Activated naive CD4-positive, alpha-beta T cell treated with anti-CD3 and anti-CD28 coated beads, Interleukin-2, amount 10 ng/mL, durations not matched to agents 7 days and 5 days (primary cell): ENCODE results near the gene ZAP70.
"Not testable (repeated sequence)": the region's sequence is repeated elsewhere in the genome, so short reads cannot be mapped to it uniquely, and the experiment has no call there.

Experiments
- CTCF ChIA-PET: fragments of 350-600 bp; sonication (Branson Sonifier 250); formaldehyde crosslinking; loops from one replicate; lab custom pipeline; 2021; ENCODE audit warnings: antibody characterized with exemption; lab: Charles Lee
- DNase-seq: peaks from one replicate; pipeline ENCODE4 v3.0.0-alpha.2; 2020
- H3K27ac Mint-ChIP-seq: one replicate; pipeline ENCODE4 v1.8.0; 2021; ENCODE audit warnings: mild to moderate bottlenecking, moderate library complexity, mixed read lengths
- H3K27me3 Mint-ChIP-seq: one replicate; pipeline ENCODE4 v1.8.0; 2021; ENCODE audit warnings: mild to moderate bottlenecking, mixed read lengths
- H3K36me3 Mint-ChIP-seq: one replicate; pipeline ENCODE4 v1.8.0; 2021; ENCODE audit warnings: mixed read lengths
- H3K4me1 Mint-ChIP-seq: one replicate; pipeline ENCODE4 v1.8.0; 2021; ENCODE audit warnings: mixed read lengths
- H3K4me3 Mint-ChIP-seq: one replicate; pipeline ENCODE4 v1.8.0; 2021; ENCODE audit warnings: mild to moderate bottlenecking, moderate library complexity, mixed read lengths
- H3K9me3 Mint-ChIP-seq: one replicate; pipeline ENCODE4 v1.8.0; 2021; ENCODE audit warnings: mixed read lengths

Gene ZAP70

GRCh38 chr2:97713296-97714083 is at the start of gene ZAP70:
TSS of gene ZAP70 (plus strand) at chr2:97713576. CDS start at chr2:97724037, 10,461 bp downstream.
- Mint-ChIP-seq H3K4me3 (peak within 1 kb of the TSS; percentile 85), H3K9me3 (no peaks in the 10 kb centered on the region), H3K27ac (peak within 1 kb of the TSS; percentile 96), H3K36me3 (peaks cover 47% of the 10 kb centered on the region), H3K4me1 (peaks cover 79% of the 10 kb centered on the region), H3K27me3 (no peaks in the 10 kb centered on the region)
- DNase-seq = peak; percentile 79
- CTCF ChIA-PET = interaction anchor here (0.7 to 4.2 kb wide), 8 partner anchors 10 to 122 kb away, joined by 3 to 31 read pairs (median 8); partner anchors contain the start of gene ACTR1B

DNA sequence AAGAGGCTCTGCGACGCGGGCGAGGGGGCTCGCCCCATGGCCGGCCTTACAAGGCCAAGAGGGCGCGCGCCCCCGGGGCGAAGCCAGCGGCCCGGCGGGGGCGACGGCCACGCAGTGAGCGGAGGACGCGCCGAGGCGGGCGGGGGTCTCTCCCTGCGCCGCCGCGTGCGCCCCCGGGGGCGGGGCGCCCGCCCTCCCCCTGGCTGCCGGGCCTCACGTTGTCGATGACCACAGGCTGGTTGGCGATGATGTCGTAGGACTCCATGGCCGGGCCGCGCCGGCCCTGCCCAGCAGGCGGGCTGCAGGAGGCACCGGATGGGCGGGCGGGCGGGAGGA is 49.8 kb upstream of the ZAP70 start:
- Mint-ChIP-seq H3K36me3 (peaks cover 18% of the 10 kb centered on the region), H3K4me1 (peaks cover 36% of the 10 kb centered on the region), H3K27me3 (no peaks in the 10 kb centered on the region), H3K9me3 (no peaks in the 10 kb centered on the region), H3K4me3 (peak overlapping the region; percentile 93), H3K27ac (peak overlapping the region; percentile 98)
- CTCF ChIA-PET = interaction anchor here (0.6 to 4.9 kb wide), 10 partner anchors 9 to 73 kb away, joined by 3 to 78 read pairs (median 5); partner anchors contain the start of genes ANKRD36B, COX5B and ZAP70
- no peak for DNase-seq

- DNase-seq = peak; percentile 98
- no peaks in the 10 kb centered on the region for H3K27me3 Mint-ChIP-seq
- peak within 1 kb of the TSS; percentile 93 for H3K4me3 Mint-ChIP-seq
- H3K27ac Mint-ChIP-seq = peak within 1 kb of the TSS; percentile 98
- no peaks in the 10 kb centered on the region for H3K9me3 Mint-ChIP-seq
- H3K36me3 Mint-ChIP-seq = peaks cover 13% of the 10 kb centered on the region
- CTCF ChIA-PET = interaction anchor here (0.6 to 4.9 kb wide), 13 partner anchors 9 to 73 kb away, joined by 3 to 78 read pairs (median 4); partner anchors contain the start of genes ANKRD36B, COX5B and ZAP70
- H3K4me1 Mint-ChIP-seq = peaks cover 36% of the 10 kb centered on the region
These were observed 49.3 kb upstream of the ZAP70 start, which contains the start of gene ACTR1B for GRCh38 chr2:97663962-97664635. TSS of gene ACTR1B (minus strand) at chr2:97664044. CDS start at chr2:97663890, 154 bp downstream.

DNA sequence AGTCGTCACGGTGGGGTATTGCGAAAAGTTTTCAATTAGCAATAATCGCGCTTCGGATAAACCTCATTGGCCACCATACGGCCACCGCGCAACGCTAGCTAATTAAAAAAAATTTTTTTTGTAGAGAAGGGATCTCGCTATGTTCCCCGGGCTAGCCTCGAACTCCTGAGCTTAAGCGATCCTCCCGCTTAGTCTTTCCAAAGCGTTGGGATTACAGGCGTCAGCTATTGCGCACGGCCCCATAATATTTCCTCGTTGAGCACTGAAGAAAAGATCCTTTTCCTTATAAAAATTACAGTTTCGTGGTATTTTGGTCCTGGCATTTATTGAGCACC is 48.8 kb upstream of the ZAP70 start:
- CTCF ChIA-PET = interaction anchor here (0.8 to 4.9 kb wide), 9 partner anchors 11 to 74 kb away, joined by 3 to 78 read pairs (median 5); partner anchors contain the start of genes ANKRD36B, COX5B and ZAP70
- H3K27ac Mint-ChIP-seq = peak overlapping the region; percentile 89
- DNase-seq = no peak
- peaks cover 13% of the 10 kb centered on the region for H3K36me3 Mint-ChIP-seq
- no peaks in the 10 kb centered on the region for H3K9me3 Mint-ChIP-seq
- peaks cover 36% of the 10 kb centered on the region for H3K4me1 Mint-ChIP-seq
- peak overlapping the region; percentile 81 for H3K4me3 Mint-ChIP-seq
- H3K27me3 Mint-ChIP-seq = no peaks in the 10 kb centered on the region

- Mint-ChIP-seq H3K27me3 (no peaks in the 10 kb centered on the region), H3K9me3 (no peaks in the 10 kb centered on the region), H3K4me1 (peaks cover 15% of the 10 kb centered on the region), H3K36me3 (no peaks in the 10 kb centered on the region), H3K4me3 (no peak within 1 kb of the TSS), H3K27ac (no peak within 1 kb of the TSS)
- CTCF ChIA-PET = interaction anchor here (1.4 to 1.6 kb wide), 3 partner anchors 27 to 78 kb away, joined by 3 to 5 read pairs (median 3); no protein-coding TSS in a partner anchor
- no peak for DNase-seq
These were observed 43.9 kb upstream of the ZAP70 start, which contains the start of gene C2orf92 for GRCh38 chr2:97669448-97669847. TSS of gene C2orf92 (plus strand) at chr2:97669713. CDS start at chr2:97669789, 76 bp downstream.

- CTCF ChIA-PET = interaction anchor here (0.9 to 1.4 kb wide), 4 partner anchors 22 to 79 kb away, joined by 3 to 6 read pairs (median 4); no protein-coding TSS in a partner anchor
- Mint-ChIP-seq H3K27ac (no peak overlapping the region), H3K27me3 (no peaks in the 10 kb centered on the region), H3K36me3 (no peaks in the 10 kb centered on the region), H3K4me1 (peaks cover 8% of the 10 kb centered on the region), H3K4me3 (no peak overlapping the region), H3K9me3 (no peaks in the 10 kb centered on the region)
- no peak for DNase-seq
These were observed 42.9 kb upstream of the ZAP70 start for GRCh38 chr2:97670471-97670870.

DNA sequence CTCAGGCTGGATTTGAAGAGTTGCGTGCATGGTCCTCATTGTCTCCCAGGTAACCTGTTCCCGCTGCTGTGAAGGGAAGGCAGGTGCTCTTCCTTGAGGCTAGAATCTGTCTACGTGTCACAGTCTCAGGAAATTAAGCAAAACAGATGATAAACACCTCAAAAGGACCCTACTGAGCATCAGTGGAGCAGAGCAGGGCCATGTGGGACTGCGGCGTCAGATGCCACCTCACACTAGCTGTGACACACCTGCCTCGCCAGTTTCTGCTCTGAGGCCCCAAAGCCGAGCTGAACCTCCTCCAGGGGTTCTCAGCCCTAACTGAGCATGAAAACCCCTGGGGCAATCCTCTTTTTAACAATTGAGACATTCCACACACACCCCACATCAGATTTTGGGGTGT is 41.9 kb upstream of the ZAP70 start:
- no peak overlapping the region for H3K27ac Mint-ChIP-seq
- H3K36me3 Mint-ChIP-seq = no peaks in the 10 kb centered on the region
- no peak overlapping the region for H3K4me3 Mint-ChIP-seq
- no peak for DNase-seq
- CTCF ChIA-PET = no interaction called here
- peaks cover 9% of the 10 kb centered on the region for H3K4me1 Mint-ChIP-seq
- H3K9me3 Mint-ChIP-seq = no peaks in the 10 kb centered on the region
- peaks cover under 1% of the 10 kb centered on the region for H3K27me3 Mint-ChIP-seq

GRCh38 chr2:97672606-97673140 is 40.7 kb upstream of the ZAP70 start:
- not testable (repeated sequence) for H3K4me1 Mint-ChIP-seq, DNase-seq, H3K9me3 Mint-ChIP-seq, H3K27me3 Mint-ChIP-seq, H3K36me3 Mint-ChIP-seq, H3K4me3 Mint-ChIP-seq, H3K27ac Mint-ChIP-seq
- CTCF ChIA-PET = interaction anchor here (1.0 kb wide), 1 partner anchor 9 kb away, joined by 3 read pairs; the partner anchor contains the start of gene ACTR1B

- no peak for DNase-seq
- H3K9me3 Mint-ChIP-seq = no peaks in the 10 kb centered on the region
These were observed 40.0 kb upstream of the ZAP70 start for GRCh38 chr2:97673182-97673914.

GRCh38 chr2:97673915-97674283 is 39.5 kb upstream of the ZAP70 start:
- peaks cover 6% of the 10 kb centered on the region for H3K27me3 Mint-ChIP-seq
- no peak overlapping the region for H3K4me3 Mint-ChIP-seq
- H3K27ac Mint-ChIP-seq = no peak overlapping the region
- CTCF ChIA-PET = no interaction called here
- peaks cover 10% of the 10 kb centered on the region for H3K4me1 Mint-ChIP-seq
- no peaks in the 10 kb centered on the region for H3K9me3 Mint-ChIP-seq
- DNase-seq = no peak
- no peaks in the 10 kb centered on the region for H3K36me3 Mint-ChIP-seq

More at GRCh38 chr2:97673182-97673914, 40.0 kb upstream of the ZAP70 start:
- CTCF ChIA-PET = interaction anchor here (1.0 kb wide), 1 partner anchor 9 kb away, joined by 3 read pairs; the partner anchor contains the start of gene ACTR1B
- H3K27ac Mint-ChIP-seq = no peak overlapping the region
- peaks cover 6% of the 10 kb centered on the region for H3K27me3 Mint-ChIP-seq
- H3K36me3 Mint-ChIP-seq = no peaks in the 10 kb centered on the region
- no peak overlapping the region for H3K4me3 Mint-ChIP-seq
- peaks cover 10% of the 10 kb centered on the region for H3K4me1 Mint-ChIP-seq

- CTCF ChIA-PET = interaction anchor here (1.4 to 2.4 kb wide), 4 partner anchors 11 to 65 kb away, joined by 3 to 11 read pairs (median 5); partner anchors contain the start of gene ACTR1B
- no peak overlapping the region for H3K27ac Mint-ChIP-seq
- peaks cover 10% of the 10 kb centered on the region for H3K4me1 Mint-ChIP-seq
- no peaks in the 10 kb centered on the region for H3K9me3 Mint-ChIP-seq
- DNase-seq = no peak
- peaks cover 6% of the 10 kb centered on the region for H3K27me3 Mint-ChIP-seq
- H3K4me3 Mint-ChIP-seq = no peak overlapping the region
- H3K36me3 Mint-ChIP-seq = no peaks in the 10 kb centered on the region
These were observed 37.8 kb upstream of the ZAP70 start for GRCh38 chr2:97675430-97676113.

DNA sequence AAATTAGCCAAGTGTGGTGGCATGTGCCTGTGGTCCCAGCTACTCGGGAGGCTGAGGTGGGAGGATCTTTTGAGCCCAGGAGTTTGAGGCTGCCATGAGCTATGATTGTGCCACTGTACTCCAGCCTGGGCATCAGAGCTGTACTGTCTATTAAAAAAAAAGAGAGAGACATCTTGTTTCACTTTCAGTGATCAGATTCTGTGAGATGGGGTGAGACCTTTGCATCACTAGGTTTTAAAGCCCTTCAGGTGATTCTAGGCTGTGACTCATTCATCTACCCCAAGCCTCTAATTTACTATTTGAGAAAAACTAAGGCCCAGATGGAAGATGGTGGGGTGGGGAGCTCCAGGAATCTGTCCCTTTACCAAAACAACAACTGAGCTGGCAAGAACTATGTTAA is 36.8 kb upstream of the ZAP70 start:
- Mint-ChIP-seq H3K36me3 (no peaks in the 10 kb centered on the region), H3K9me3 (no peaks in the 10 kb centered on the region), H3K27me3 (peaks cover 8% of the 10 kb centered on the region), H3K4me1 (peaks cover 10% of the 10 kb centered on the region), H3K27ac (no peak overlapping the region), H3K4me3 (no peak overlapping the region)
- DNase-seq = no peak
- CTCF ChIA-PET = interaction anchor here (0.9 to 2.4 kb wide), 2 partner anchors 12 to 14 kb away, joined by 4 to 11 read pairs; partner anchors contain the start of gene ACTR1B

GRCh38 chr2:97677480-97677879 is 35.9 kb upstream of the ZAP70 start:
- peaks cover 10% of the 10 kb centered on the region for H3K27me3 Mint-ChIP-seq
- no peaks in the 10 kb centered on the region for H3K36me3 Mint-ChIP-seq
- H3K27ac Mint-ChIP-seq = no peak overlapping the region
- H3K4me3 Mint-ChIP-seq = no peak overlapping the region
- DNase-seq = no peak
- H3K9me3 Mint-ChIP-seq = no peaks in the 10 kb centered on the region
- peaks cover 10% of the 10 kb centered on the region for H3K4me1 Mint-ChIP-seq
- CTCF ChIA-PET = interaction anchor here (0.9 kb wide), 1 partner anchor 15 kb away, joined by 4 read pairs; no protein-coding TSS in a partner anchor
